GM18507 (cell line): ENCODE measurements around the gene P4HA3.

ENCODE experiments used
- DNase-seq: peaks from one replicate; pipeline ENCODE4 v3.0.0; 2011; ENCODE audit warnings: low read depth; ENCODE audit not compliant: insufficient read length; ENCODE audit errors: extremely low spot score
- FAIRE-seq: peaks from 2 replicates; lab custom pipeline; 2011; peaks lifted over from hg19 to GRCh38; lab: Jason Lieb, UNC

Gene P4HA3

GRCh38 chr11:74319139-74319816 is 7.8 kb upstream of the P4HA3 start:
- DNase-seq (no peak), FAIRE-seq (no peak)

DNA sequence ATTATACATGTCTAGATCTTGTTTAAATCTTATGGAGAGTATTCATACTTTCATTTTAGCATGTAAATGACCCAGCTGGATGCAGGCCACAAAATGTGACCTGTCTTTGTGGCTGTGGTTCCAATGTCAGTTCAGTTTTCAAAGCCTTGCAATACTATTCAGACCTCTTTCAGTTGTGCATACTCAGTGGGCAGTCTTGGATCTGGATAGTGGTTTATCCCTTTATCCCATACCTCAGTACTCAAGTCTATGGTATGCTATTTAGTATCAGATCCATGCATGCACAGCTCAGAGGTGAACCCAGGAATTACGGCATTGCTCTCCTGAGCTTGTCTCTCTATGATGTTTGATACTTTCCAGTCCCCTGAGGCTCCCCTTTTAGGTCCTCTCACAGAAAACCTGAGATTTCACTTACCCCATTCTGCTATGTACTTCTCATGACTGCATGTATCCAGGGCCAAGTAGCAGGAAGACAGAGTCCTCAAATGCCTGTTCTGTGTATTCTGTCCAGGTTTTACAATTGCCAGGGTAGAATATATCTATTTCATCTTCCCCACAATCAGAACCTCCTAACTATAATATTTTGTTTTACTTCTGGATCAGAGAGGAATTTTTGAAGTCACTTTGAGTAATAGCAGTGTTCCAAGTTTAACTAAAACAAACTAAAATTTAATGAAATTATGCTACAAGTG is 6.9 kb upstream of the P4HA3 start:
- DNase-seq, result no peak

DNA sequence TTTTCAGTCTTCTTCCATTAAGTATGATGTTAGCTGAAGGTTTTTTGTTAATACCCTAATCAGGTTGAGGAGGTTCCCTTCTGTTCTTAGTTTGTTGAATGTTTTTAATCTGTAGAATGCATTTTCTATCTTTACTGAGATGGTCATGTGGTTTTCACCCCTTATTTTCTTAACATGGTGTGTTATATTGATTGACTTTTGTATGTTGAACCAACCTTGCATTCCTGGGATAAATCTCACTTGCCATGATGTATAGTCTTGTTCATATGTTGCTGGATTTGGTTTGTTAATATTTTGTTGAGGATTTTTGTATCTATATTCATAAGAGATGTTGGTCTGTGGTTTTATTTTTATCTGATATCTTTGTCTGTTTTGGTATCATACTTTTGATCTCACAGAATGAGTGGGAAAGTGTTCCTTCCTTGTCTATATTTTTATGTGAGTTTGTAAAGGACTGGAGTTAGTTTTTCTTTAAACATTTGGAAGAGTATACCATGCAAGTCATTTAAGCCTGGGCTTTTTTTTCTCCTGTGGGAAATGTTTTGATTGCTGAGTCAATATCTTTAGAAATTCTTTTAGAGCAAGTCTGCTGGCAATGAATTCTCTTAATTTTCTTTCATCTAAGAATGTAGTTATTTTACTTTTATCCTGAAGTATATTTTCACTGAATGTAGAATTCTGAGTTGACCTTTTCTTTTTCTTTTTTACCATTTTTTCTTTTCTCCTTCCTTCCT is 5.5 kb upstream of the P4HA3 start:
- FAIRE-seq, result no peak
- DNase-seq, result no peak

More for the DNA sequence above, 6.9 kb upstream of the P4HA3 start:
- FAIRE-seq, result no peak

- DNase-seq (no peak), FAIRE-seq (no peak)
Measured at GRCh38 chr11:74312326-74312725, 886 bp upstream of the P4HA3 start.

DNA sequence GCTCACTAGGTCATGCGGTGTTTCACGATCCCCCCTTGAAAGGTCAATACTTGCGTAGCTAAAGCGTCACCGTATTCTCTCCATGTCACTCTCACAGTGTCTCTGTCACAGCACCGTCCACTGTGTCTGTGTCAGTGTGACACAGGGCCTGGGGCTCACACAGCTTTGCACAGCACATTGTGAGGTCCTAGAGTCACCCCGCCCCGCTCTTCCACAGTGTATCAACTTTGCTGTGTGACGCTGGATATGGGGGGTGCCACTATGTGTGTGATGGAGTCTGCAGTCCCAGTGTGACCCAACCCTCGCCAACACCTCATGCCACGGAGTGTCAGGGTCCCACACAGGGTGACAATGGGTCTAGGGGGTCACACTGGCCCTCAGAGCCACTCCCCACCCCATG is 583 bp downstream of the P4HA3 start:
- FAIRE-seq (no peak), DNase-seq (no peak)

GRCh38 chr11:74307434-74307833 is 4.0 kb downstream of the P4HA3 start:
- FAIRE-seq (no peak), DNase-seq (no peak)

DNA sequence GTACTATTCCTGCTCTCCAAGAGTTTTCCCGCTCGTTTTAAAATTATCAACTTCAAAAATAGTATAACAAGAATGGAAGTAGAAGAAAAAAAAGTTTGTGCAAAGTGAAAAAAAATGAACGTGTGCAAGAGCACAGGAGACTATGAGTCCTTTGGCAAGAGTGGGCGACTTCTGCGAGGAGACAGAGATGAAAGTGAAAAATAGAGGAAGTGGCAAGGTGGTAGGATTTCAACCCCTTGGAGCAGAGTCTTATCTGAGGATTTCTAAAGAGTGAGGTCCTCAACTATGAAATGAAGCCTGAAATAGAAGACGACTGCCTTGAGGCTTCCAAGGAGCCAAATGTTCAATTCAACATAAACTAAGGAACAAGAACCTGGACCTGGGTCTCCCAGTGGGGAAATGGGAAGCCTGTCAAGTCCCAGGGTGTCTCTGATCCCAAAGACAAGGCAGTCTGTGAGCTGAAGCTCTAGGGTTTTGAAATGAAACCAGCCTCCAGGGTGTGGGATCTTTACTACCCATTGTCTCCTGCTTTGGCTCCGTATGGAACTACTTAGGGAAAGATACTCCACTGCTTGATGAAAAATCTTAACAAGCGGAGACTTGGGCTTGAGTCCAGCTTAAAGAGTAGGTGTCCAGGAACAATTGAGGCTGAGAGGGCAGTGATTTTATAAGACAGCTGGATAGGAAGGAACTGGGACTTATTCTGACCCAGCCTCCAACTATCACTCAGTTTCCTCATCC is 4.8 kb downstream of the P4HA3 start:
- no peak for FAIRE-seq
- DNase-seq, result no peak

- no peak for DNase-seq
- FAIRE-seq, result no peak
Measured at GRCh38 chr11:74299015-74299414, 12.4 kb downstream of the P4HA3 start.

DNA sequence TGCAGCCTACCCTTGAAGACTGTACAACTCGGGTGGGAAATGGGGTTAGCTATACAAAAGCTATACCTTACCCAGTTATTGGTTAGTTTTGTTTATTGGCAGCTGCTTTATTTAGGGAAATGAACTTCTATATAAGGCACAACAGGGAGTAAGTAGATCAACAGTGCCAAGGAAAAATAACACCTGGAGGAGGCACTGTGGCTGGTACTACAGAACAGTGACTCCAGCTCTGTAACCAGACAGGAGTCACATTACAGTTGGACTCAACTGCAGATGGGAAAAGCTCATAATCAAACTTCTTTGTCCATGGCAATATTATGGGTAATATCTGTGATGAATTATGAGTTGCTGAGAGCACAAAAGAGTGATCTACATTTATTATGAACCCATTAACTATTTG is 14.0 kb downstream of the P4HA3 start:
- DNase-seq (no peak), FAIRE-seq (no peak)

DNA sequence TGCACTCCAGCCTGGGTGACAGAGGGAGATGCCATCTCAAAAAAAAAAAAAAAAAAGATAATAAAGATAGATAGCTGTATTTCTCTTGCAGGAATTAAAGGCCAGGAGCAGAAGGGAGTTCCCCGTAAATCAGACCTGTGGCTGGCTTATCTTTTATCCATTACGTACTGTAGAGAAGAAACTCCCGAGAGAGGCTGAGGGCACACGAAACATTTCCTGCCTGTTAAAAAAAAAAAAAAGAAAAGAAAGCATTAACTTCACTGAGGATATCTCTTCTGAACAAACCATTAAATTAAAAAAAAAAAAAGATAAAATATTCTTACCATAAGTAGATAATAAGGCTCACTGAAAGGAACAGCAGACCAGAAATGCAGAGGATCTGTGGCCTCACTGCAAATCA is 22.5 kb downstream of the P4HA3 start:
- FAIRE-seq, result no peak

DNA sequence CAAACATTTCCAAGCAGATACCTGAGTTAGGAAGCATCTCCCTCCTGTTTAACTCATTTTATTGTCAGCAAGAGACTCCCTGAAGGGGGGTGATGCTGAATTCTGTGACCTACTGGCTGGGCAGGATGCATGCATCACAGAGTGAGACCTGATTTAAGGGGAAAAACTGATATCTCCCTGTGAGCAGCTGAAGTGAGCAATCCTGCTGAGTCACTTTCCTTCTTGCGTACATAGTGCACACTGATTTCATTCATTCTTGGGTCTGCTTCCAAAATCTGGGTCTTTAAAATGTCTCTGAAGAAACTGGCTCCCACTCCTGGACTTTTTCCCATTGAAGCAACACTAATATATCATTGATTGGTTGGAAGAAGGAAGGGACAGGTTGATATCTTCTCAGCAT is 23.3 kb downstream of the P4HA3 start:
- FAIRE-seq, result no peak

More for the DNA sequence above, 22.5 kb downstream of the P4HA3 start:
- no peak for DNase-seq

DNA sequence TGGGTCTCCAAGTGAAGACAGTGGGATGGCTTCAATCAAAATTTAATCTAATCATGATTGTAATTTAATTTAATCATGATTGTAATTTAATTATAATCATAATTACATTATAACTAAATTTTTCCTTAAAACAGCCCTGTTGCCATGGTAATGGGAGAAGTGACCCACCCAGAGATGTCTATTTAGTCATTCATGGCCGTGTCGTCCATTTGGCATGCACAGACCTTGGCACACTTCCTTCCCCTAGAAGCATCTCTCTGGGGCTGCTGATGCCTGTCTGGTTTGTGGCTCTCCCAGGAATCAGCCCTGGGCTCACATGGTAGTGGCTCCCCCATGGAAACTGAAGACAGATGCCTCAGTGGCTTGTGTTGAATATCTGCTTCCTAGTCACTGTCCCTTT is 27.0 kb downstream of the P4HA3 start:
- FAIRE-seq, result no peak
- no peak for DNase-seq

More for the DNA sequence above, 23.3 kb downstream of the P4HA3 start:
- no peak for DNase-seq

- DNase-seq (no peak), FAIRE-seq (no peak)
Measured at GRCh38 chr11:74283580-74284180, 27.8 kb downstream of the P4HA3 start.

DNA sequence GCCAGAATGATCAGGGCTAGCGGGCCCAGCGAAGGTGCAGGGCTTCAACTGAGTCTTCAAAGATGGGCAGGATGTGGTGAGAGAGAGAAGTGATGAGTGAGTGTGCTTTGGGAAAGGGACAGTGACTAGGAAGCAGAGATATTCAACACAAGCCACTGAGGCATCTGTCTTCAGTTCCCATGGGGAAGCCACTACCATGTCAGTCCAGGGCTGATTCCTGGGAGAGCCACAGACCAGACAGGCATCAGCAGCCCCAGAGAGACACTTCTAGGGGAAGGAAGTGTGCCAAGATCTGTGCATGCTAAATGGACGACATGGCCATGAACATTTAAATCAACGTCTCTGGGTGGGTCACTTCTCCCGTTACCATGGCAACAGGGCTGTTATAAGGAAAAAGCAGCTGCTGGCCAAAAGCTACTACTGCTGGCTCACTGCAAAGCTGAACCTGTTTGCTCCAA is 28.5 kb downstream of the P4HA3 start:
- no peak for FAIRE-seq

DNA sequence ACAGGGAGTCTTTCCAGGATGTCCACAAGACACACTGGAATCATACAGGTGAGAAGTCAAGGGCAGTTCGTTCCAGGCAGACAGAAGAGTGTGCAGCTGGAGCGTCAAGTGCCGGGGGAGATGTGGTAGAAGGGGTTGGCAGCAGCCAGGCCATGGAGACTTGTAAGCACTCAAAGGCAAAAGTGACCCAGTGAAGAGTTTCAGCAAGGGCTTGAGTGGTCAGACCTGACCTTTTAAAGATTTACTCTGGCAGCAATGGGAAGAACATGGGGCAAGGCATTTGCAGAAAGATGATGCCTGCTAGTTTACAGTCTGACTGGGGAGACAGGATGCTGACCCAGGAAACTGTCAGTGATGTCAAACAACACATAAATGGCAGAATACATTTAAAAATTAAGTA is 29.0 kb downstream of the P4HA3 start:
- no peak for FAIRE-seq
- DNase-seq, result no peak

More for the DNA sequence above, 28.5 kb downstream of the P4HA3 start:
- no peak for DNase-seq

DNA sequence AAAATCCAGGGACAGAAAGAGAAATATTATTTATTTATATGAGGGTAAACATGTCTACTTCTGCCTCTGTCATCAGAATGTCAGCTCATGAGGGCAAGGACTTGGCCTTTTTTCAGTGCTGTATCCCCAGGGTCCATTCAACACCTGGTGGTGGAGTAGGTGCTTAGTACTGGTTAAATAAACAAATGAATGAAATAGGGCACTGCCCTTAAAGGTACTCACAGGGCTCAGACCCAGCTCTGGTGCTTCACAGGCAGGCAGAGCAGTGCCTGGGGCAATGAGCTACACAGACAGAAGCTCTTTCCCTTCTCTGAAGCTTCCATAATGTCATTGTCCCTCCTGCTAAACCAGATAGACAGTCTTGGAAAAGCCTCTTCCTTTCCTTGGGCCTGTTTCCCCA is 30.9 kb downstream of the P4HA3 start:
- no peak for DNase-seq
- no peak for FAIRE-seq

DNA sequence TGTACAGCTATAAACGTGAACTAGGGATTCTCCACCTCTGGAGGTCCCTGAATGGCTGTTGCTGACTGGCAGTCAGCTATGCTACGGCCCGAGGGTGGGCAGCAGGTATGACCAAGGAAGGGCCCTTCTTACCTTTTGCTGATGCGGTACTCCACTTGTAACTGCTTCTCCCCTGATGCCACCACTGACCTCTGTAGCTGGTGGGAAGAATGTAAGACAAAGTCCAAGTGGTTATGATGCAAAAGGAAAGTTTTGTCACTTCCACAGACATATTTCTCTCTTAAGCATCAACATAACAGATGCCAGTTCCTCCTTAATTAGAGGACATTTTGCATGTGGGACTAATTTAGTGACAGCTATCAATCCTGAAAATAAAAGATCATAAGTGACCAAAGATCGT is 32.2 kb downstream of the P4HA3 start:
- FAIRE-seq (no peak), DNase-seq (no peak)

DNA sequence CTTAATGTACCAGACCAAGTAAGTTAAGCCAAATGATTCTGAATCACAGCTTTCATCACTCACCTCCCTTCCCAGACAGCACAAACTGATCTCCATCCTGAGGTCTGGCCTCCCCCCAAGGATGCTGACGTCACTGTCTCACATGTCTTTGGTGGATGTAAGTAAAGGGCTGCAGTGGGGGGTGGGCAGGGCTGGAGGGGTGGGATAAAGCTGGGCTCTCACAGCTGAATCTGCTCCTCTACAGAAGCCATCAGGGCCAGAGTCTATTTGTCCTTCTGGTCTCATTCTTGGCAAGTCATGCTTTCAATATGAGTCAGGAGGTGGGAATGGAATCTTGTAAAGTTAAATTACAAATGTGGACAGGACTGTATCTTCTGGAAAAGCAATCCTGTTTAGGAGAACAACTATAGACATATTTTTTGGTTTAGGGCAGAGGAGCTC is 32.7 kb downstream of the P4HA3 start:
- no peak for FAIRE-seq
- no peak for DNase-seq

GRCh38 chr11:74278103-74278502 is 33.3 kb downstream of the P4HA3 start:
- DNase-seq (no peak), FAIRE-seq (no peak)
